Activated B cell treated with CpG ODN at 0.5 μM for 24 hours (primary cell): ENCODE data around the gene GPR65. TPM values are rescaled to one million over a fixed set of nuclear protein-coding genes. Genes with fewer than 3 reads are reported as not detected.
A peak's percentile ranks its signal among the peaks of the same experiment; 100 is the strongest.

Experiments
- ATAC-seq: fragments of 200-7000 bp; cut with Tn5 transposase; one replicate; pipeline ENCODE4 v1.10.0; 2021; ENCODE audit warnings: low read depth, mild to moderate bottlenecking, moderate library complexity
- CTCF ChIA-PET: fragments of 350-600 bp; sonication (Branson Sonifier 250); formaldehyde crosslinking; loops from one replicate; lab custom pipeline; 2021; ENCODE audit warnings: antibody characterized with exemption; lab: Charles Lee
- POLR2A ChIA-PET: fragments of 350-600 bp; sonication (Branson Sonifier 250); formaldehyde crosslinking; loops from one replicate; lab custom pipeline; 2021; ENCODE audit warnings: antibody characterized with exemption; lab: Charles Lee
- DNase-seq: peaks from one replicate; pipeline ENCODE4 v3.0.0; 2022
- H3K27ac Mint-ChIP-seq: one replicate; pipeline ENCODE4 v1.8.0; 2020; ENCODE audit warnings: mixed read lengths
- H3K27me3 Mint-ChIP-seq: one replicate; pipeline ENCODE4 v1.8.0; 2021; ENCODE audit warnings: mixed read lengths
- H3K36me3 Mint-ChIP-seq: one replicate; pipeline ENCODE4 v1.8.0; 2021; ENCODE audit warnings: low read depth, mixed read lengths
- H3K4me1 Mint-ChIP-seq: one replicate; pipeline ENCODE4 v1.8.0; 2021; ENCODE audit warnings: mixed read lengths
- H3K4me3 Mint-ChIP-seq: one replicate; pipeline ENCODE4 v1.8.0; 2020; ENCODE audit warnings: mild to moderate bottlenecking, mixed read lengths
- H3K9me3 Mint-ChIP-seq: one replicate; pipeline ENCODE4 v1.8.0; 2020; ENCODE audit warnings: mixed read lengths
- intact Hi-C: fragments of 100-400 bp; cut with micrococcal nuclease; formaldehyde crosslinking; loops from one replicate; pipeline ENCODE4 v1.15.1; 2024
- total RNA-seq: library from RNA; stranded (reverse); gene quantifications from 2 replicates; pipeline ENCODE4 v1.2.3, GENCODE V29; 2022
- TF ChIP-seq, protein P1 (sequence below): fragments of 200-600 bp; IDR thresholded peaks from one replicate; pipeline ENCODE4 v1.8.0; 2022; ENCODE audit warnings: antibody characterized with exemption, mild to moderate bottlenecking

GPR65 gene
- total RNA-seq, 1 donor from 2014 or later, result 14.7 TPM

- H3K27me3 Mint-ChIP-seq, result no peaks in the 10 kb centered on the region
These were observed 15.0 kb upstream of the GPR65 start for GRCh38 chr14:87989956-87990299.

DNA sequence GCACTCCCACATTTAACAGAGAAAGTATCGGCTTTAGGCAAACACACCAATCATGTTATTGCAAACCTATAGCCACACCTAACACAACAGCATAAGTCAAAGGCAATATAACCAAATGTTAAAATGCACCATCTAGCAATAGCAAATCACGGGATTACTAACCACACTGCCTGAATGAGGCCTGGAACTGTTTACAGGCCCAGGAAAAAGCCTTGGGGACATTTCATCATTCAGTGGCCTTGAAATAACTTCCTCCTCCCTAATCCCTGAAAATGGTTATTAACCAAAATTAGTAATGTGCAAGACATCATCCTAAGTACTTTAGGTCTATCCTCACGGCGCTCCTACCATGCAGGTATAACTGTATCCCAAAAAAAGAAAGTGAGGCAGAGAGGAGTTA, 14.3 kb upstream of the GPR65 start:
- H3K9me3 Mint-ChIP-seq, result peaks cover 2% of the 10 kb centered on the region
- POLR2A ChIA-PET, result no interaction called here
- no peaks in the 10 kb centered on the region for H3K27me3 Mint-ChIP-seq
- H3K27ac Mint-ChIP-seq, result no peak overlapping the region
- no peak for ATAC-seq
- H3K36me3 Mint-ChIP-seq, result peaks cover 11% of the 10 kb centered on the region
- DNase-seq, result no peak
- H3K4me1 Mint-ChIP-seq, result peaks cover 37% of the 10 kb centered on the region
- intact Hi-C loops, result loop anchor here (5.0 kb wide), 4 partner anchors 38 to 1732 kb away; partner anchors contain the start of genes EML5 and ZC3H14
- CTCF ChIA-PET, result no interaction called here
- TF ChIP-seq, protein P1, sequence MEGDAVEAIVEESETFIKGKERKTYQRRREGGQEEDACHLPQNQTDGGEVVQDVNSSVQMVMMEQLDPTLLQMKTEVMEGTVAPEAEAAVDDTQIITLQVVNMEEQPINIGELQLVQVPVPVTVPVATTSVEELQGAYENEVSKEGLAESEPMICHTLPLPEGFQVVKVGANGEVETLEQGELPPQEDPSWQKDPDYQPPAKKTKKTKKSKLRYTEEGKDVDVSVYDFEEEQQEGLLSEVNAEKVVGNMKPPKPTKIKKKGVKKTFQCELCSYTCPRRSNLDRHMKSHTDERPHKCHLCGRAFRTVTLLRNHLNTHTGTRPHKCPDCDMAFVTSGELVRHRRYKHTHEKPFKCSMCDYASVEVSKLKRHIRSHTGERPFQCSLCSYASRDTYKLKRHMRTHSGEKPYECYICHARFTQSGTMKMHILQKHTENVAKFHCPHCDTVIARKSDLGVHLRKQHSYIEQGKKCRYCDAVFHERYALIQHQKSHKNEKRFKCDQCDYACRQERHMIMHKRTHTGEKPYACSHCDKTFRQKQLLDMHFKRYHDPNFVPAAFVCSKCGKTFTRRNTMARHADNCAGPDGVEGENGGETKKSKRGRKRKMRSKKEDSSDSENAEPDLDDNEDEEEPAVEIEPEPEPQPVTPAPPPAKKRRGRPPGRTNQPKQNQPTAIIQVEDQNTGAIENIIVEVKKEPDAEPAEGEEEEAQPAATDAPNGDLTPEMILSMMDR, result no peak
- H3K4me3 Mint-ChIP-seq, result no peak overlapping the region

More at GRCh38 chr14:87989956-87990299, 15.0 kb upstream of the GPR65 start:
- TF ChIP-seq, protein P1, result no peak
- DNase-seq, result no peak
- Mint-ChIP-seq H3K9me3 (peaks cover 2% of the 10 kb centered on the region), H3K27ac (no peak overlapping the region), H3K36me3 (peaks cover 11% of the 10 kb centered on the region), H3K4me1 (peaks cover 30% of the 10 kb centered on the region), H3K4me3 (no peak overlapping the region)
- intact Hi-C loops, result loop anchor here (5.0 kb wide), 4 partner anchors 38 to 1732 kb away; partner anchors contain the start of genes EML5 and ZC3H14
- ChIA-PET CTCF (no interaction called here), POLR2A (no interaction called here)
- ATAC-seq, result no peak

- ChIA-PET POLR2A (interaction anchor here (1.0 to 5.1 kb wide), 8 partner anchors 13 to 1964 kb away, joined by 3 to 131 read pairs (median 6); partner anchors contain the start of genes GPR65 and TDP1), CTCF (interaction anchor here (1.0 to 3.0 kb wide), 3 partner anchors 14 to 47 kb away, joined by 6 to 12 read pairs (median 8); partner anchors contain the start of gene GPR65)
- TF ChIP-seq, protein P1, result no peak
- DNase-seq (no peak), ATAC-seq (peak; percentile 2)
- Mint-ChIP-seq H3K36me3 (peaks cover 4% of the 10 kb centered on the region), H3K4me1 (peaks cover 41% of the 10 kb centered on the region), H3K4me3 (peak overlapping the region; percentile 89), H3K27ac (peak overlapping the region; percentile 99), H3K9me3 (peaks cover 2% of the 10 kb centered on the region), H3K27me3 (no peaks in the 10 kb centered on the region)
- intact Hi-C loops, result loop anchor here (1.0 to 5.0 kb wide), 6 partner anchors 40 to 1962 kb away; partner anchors contain the start of genes EFCAB11, EML5, TDP1 and ZC3H14
These were observed 12.6 kb upstream of the GPR65 start for GRCh38 chr14:87992346-87992717.

GRCh38 chr14:87992718-87993628, 12.0 kb upstream of the GPR65 start, which contains the start of gene GALC:
TSS of gene GALC (minus strand) at chr14:87993182. CDS start at chr14:87993164, 18 bp downstream.
- peak within 1 kb of the TSS; percentile 89 for H3K4me3 Mint-ChIP-seq
- ATAC-seq (peak; percentile 80), DNase-seq (peak; percentile 89)
- H3K27me3 Mint-ChIP-seq, result no peaks in the 10 kb centered on the region
- H3K36me3 Mint-ChIP-seq, result peaks cover 4% of the 10 kb centered on the region
- CTCF ChIA-PET, result interaction anchor here (0.6 to 3.0 kb wide), 4 partner anchors 9 to 48 kb away, joined by 3 to 12 read pairs (median 6); partner anchors contain the start of gene GPR65
- peak within 1 kb of the TSS; percentile 99 for H3K27ac Mint-ChIP-seq
- TF ChIP-seq, protein P1, result no peak
- intact Hi-C loops, result loop anchor here (1.0 to 5.0 kb wide), 8 partner anchors 13 to 1962 kb away; partner anchors contain the start of genes EFCAB11, EML5, TDP1 and ZC3H14
- peaks cover 2% of the 10 kb centered on the region for H3K9me3 Mint-ChIP-seq
- POLR2A ChIA-PET, result interaction anchor here (0.9 to 5.1 kb wide), 9 partner anchors 9 to 1963 kb away, joined by 3 to 131 read pairs (median 6); partner anchors contain the start of genes GPR65 and TDP1
- H3K4me1 Mint-ChIP-seq, result peaks cover 41% of the 10 kb centered on the region
